ENCODE measurements around the gene SORCS2. TPM values are rescaled to one million over a fixed set of nuclear protein-coding genes. Genes with fewer than 3 reads are reported as not detected.

The SORCS2 gene
- total and polyA plus RNA-seq, 2 of the 8 experiments (the other 6 are each of a cell fraction or from before 2014, with no cell fraction given) = 0.36 to 1.8 TPM

DNA sequence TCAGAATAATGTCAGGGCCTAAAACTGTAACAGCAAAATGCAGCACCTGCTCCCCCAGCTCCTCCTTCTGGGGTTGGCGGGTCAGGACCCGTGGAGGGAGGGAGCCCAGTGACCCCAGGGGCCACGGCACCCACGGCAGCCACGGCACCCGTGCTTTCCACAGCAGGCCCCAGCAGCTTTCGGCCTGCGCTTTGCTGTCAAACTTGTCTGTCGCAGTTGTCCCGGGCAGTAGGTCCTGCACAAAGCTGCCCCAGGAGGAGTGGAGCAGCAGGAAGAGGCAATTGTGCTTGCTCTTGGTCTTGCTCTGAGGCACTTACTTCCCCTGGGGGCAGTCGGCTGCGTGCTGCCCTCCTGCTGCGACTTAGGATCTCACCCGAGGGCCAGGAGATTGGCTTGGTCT lies 563.7 kb downstream of the SORCS2 start:
- Histone ChIP-seq H2BK120ac (replicated peaks; ENCODE audit: low read depth, low read length) (no peak overlapping the region), H4K5ac (ENCODE audit: insufficient read length, low read depth, low read length) (no peak overlapping the region), H3K4ac (replicated peaks; ENCODE audit: insufficient read length, low read depth, low read length) (no peak overlapping the region), H2AK5ac (ENCODE audit: low read depth, low read length) (no peak overlapping the region), H2BK20ac (ENCODE audit: low read length) (no peak overlapping the region), H2AFZ (ENCODE audit: low read length) (no peak overlapping the region), H3K14ac (ENCODE audit: insufficient read length) (no peak overlapping the region), H3K27me3 (replicated peaks in 1 of 4; ENCODE audit: control insufficient read depth in 3 of 4, extremely low read depth in 1 of 4, insufficient read depth in 3 of 4, low read length in 3 of 4) (no peaks in the 10 kb centered on the region), H3K9ac (replicated peaks in 1 of 4; ENCODE audit: extremely low read depth in 1 of 4, low read depth in 3 of 4, low read length in 3 of 4) (no peak overlapping the region), H3K36me3 (ENCODE audit: control insufficient read depth in 2 of 4, insufficient read depth in 4 of 4, low read length in 3 of 4) (no peaks in the 10 kb centered on the region), H3K4me2 (ENCODE audit: insufficient read depth in 1 of 2, low read depth in 2 of 2, low read length in 2 of 2) (no peak overlapping the region), H4K8ac (ENCODE audit: extremely low read depth, insufficient read depth, low read length) (no peak overlapping the region), H3K4me1 (replicated peaks in 1 of 4; ENCODE audit: control insufficient read depth in 3 of 4, insufficient read depth in 4 of 4, low read length in 3 of 4) (no peaks in the 10 kb centered on the region), H2BK12ac (ENCODE audit: low read depth, low read length) (no peak overlapping the region), H3K18ac (ENCODE audit: extremely low read depth, low read length) (no peak overlapping the region), H3K79me1 (ENCODE audit: low read depth, low read length) (no peaks in the 10 kb centered on the region), H2BK15ac (ENCODE audit: low read length) (no peak overlapping the region), H3K23ac (ENCODE audit: insufficient read length) (no peak overlapping the region), H2BK5ac (ENCODE audit: low read depth, low read length) (no peak overlapping the region), H3K4me3 (ENCODE audit: extremely low read depth in 1 of 4, insufficient read depth in 2 of 4, low read depth in 3 of 4, low read length in 4 of 4) (no peak overlapping the region), H3K56ac (replicated peaks; ENCODE audit: insufficient read length, low read depth, low read length) (no peak overlapping the region), H3K23me2 (ENCODE audit: low read depth, low read length) (no peaks in the 10 kb centered on the region), H4K91ac (replicated peaks; ENCODE audit: insufficient read length, low read length) (no peak overlapping the region), H3K9me3 (ENCODE audit: insufficient read depth in 2 of 2, low read depth in 1 of 2, low read length in 1 of 2) (no peaks in the 10 kb centered on the region), H4K20me1 (replicated peaks in 1 of 2; ENCODE audit: control insufficient read depth in 1 of 2, insufficient read depth in 2 of 2, low read length in 2 of 2) (peaks cover 0 to 3% of the 10 kb centered on the region in 2 experiments), H3K27ac (ENCODE audit: low read depth, low read length) (no peak overlapping the region), H3K79me2 (ENCODE audit: control insufficient read depth in 1 of 2, insufficient read depth in 2 of 2, low read length in 2 of 2) (no peaks in the 10 kb centered on the region)
- no peak for FAIRE-seq
- CTCF ChIA-PET (ENCODE audit: partially characterized antibody) = interaction anchor here (1.0 to 1.2 kb wide), 2 partner anchors 46 to 251 kb away, joined by 3 to 5 read pairs; no protein-coding TSS in a partner anchor
- POLR2A ChIA-PET (ENCODE audit: partially characterized antibody) = no interaction called here
- no peak for DNase-seq (ENCODE audit: low read depth in 1 of 2, low spot score in 2 of 2)
- WGBS, 2 experiments (ENCODE audit: extremely low coverage in 1 of 2, insufficient coverage in 1 of 2, insufficient read length in 1 of 2, insufficient replicate concordance in 2 of 2, low coverage in 1 of 2, low lambda C conversion rate in 2 of 2, missing lambda C conversion rate in 1 of 2) = 92% methylated on average over 6 of the region's 14 CpGs; no CpG with 5 or more reads in 1 of the 2 experiments
- TF ChIP-seq EP300 (IDR thresholded peaks at IDR 0.05; ENCODE audit: borderline replicate concordance in 1 of 2, low read depth in 2 of 2, low read length in 2 of 2) (no peak), NANOG (IDR thresholded peaks at IDR 0.05; ENCODE audit: insufficient read depth, low read depth, low read length, poor library complexity, severe bottlenecking) (no peak), POLR2AphosphoS5 (IDR thresholded peaks at IDR 0.05; ENCODE audit: low read depth, low read length) (no peak), CREB1 (IDR thresholded peaks at IDR 0.05) (no peak), SIRT6 (IDR thresholded peaks at IDR 0.05; ENCODE audit: low read length) (no peak), ZNF274 (IDR thresholded peaks at IDR 0.05; ENCODE audit: borderline replicate concordance, extremely low read depth, low read length) (no peak), SIX5 (IDR thresholded peaks at IDR 0.05; ENCODE audit: low read depth, low read length) (no peak), SUZ12 (IDR thresholded peaks at IDR 0.05; ENCODE audit: low read length) (no peak), NRF1 (IDR thresholded peaks at IDR 0.05; ENCODE audit: low read depth, low read length) (no peak), SIN3A (conservative IDR thresholded peaks at IDR 0.05 in 1 of 2, IDR thresholded peaks at IDR 0.05 in 1 of 2; ENCODE audit: low read depth in 1 of 2, low read length in 2 of 2) (no peak), RXRA (IDR thresholded peaks at IDR 0.05; ENCODE audit: insufficient read depth, low read depth, low read length) (no peak)
- TF ChIP-seq, protein P1, sequence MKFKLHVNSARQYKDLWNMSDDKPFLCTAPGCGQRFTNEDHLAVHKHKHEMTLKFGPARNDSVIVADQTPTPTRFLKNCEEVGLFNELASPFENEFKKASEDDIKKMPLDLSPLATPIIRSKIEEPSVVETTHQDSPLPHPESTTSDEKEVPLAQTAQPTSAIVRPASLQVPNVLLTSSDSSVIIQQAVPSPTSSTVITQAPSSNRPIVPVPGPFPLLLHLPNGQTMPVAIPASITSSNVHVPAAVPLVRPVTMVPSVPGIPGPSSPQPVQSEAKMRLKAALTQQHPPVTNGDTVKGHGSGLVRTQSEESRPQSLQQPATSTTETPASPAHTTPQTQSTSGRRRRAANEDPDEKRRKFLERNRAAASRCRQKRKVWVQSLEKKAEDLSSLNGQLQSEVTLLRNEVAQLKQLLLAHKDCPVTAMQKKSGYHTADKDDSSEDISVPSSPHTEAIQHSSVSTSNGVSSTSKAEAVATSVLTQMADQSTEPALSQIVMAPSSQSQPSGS (IDR thresholded peaks at IDR 0.05; ENCODE audit: low read length) = no peak
- TF ChIP-seq, protein P2, sequence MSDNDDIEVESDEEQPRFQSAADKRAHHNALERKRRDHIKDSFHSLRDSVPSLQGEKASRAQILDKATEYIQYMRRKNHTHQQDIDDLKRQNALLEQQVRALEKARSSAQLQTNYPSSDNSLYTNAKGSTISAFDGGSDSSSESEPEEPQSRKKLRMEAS (IDR thresholded peaks at IDR 0.05) = no peak
